HG03025 (cell line): Measurements from ENCODE around the gene ROPN1.
"Not testable (repeated sequence)": the region's sequence is repeated elsewhere in the genome, so short reads cannot be mapped to it uniquely, and the experiment has no call there.

ENCODE experiments used
- ATAC-seq: cut with Tn5 transposase; IDR thresholded peaks from one replicate; pipeline ENCODE4 v1.9.1; 2021; ENCODE audit warnings: mild to moderate bottlenecking, moderate library complexity; ENCODE audit not compliant: unreplicated experiment, low FRiP score

Gene ROPN1

DNA sequence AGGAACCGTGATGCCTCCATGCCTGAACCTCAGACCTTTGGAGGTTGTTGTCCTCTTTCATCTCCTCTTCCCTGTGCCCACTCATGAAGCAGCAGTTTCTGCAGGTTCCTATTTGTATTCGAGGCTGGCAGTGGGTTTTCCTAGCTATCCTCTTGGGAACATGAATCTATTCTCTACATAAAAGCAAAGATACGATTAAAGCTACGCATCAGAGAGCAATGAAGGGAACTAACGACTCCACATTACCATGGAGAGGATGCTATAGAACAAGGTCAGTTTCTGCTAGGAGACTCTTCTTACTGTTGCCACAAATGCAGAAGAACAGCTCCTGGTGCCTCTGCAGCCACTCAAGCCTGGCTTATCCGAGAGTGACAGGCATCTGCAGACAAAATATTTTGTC, 9.4 kb upstream of the ROPN1 start:
- not testable (repeated sequence) for ATAC-seq

DNA sequence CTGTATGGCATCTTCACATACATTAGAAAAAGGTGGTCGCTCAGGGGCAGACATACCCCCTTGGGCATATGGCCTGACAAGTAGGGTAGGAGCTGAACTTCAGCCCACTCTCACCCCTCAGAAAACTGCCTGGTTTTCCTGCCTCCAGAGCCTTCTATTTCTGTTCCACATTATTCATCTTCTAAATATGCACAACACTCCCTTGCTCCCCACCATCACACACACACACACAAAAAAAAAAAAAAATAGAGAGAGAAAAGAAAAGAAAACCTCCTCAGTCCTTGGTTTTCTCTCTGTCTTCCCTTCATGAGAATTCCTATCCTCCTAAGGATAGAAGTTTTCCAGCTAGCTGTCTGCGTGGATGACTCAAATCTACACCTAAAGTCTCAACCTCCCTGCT, 5.6 kb upstream of the ROPN1 start:
- ATAC-seq, result no peak

DNA sequence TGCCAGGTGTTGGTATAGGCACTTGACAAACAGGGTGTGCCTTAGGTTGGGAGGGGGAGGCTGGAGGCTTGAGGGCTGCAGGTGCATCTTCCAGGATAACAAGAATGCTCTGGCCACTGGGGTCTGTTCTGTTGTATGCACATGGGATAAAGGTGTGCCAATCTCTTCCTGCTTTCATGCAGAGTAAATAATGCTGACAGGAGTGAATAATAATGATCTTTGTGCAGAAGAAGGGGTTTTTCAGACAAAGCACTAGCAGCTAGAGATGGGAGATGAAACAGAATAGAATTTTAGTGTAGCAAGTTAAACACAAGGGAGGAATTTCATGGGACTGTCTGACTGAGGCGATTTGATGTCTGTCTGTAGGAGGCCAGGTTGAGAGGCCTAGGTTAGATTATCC, 1.9 kb upstream of the ROPN1 start:
- ATAC-seq, result no peak

DNA sequence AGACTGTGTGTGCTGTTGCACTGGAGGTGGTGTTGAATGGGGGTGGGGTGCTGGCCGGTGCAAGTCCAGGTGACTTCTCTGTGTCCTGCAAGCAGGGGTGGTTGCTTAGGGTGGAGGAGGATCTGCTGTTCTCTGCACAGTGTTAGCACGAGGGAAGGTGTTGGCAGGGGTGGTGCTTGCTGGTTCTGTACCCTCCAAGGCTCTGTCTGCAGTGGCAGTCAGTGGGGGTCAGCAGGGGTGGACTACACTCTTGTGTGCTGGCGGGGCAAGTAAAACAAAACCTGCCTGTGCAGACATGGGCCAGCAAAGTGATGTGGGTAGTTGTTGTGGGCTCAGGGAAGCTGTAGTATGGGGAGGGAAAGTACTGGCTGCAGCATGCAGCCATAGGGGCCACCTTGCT, 5.5 kb downstream of the ROPN1 start:
- ATAC-seq, result no peak

DNA sequence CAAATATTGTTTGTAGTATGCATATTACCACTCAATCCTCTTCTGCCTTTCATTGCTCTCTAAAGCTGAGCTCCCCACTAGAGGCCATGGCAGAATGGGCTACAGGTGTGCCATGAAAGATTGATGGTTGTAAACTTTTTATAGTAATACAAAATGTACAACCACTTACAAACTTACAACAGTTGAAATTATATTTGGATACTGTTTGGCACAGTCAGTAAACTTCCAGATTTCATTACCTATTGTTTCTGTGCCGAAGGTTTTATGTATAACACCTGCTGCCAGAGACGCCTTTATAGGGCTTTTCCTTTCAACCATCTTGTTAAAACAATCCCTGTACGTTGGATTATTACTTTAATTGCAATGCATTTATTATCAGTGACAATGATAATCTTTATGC, 7.0 kb downstream of the ROPN1 start:
- ATAC-seq, result no peak

DNA sequence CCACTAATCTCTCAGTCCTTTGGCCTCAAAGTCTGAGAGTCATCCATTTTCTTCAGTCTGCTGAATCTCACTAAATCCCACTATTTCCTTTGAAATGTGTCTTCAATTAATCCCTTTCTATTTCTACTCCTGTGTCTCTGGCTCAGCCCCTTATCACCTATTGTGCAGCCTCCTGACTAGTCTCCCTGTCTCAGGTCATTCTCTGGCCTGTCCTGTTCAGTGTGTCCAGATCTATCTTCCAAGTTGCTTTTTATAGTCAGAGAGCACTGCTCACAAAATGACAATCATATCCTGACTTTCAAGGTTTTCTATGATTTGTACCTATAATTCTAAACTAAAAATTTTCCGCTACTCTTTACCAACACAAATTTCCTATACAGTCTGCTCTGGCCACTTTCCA, 7.6 kb downstream of the ROPN1 start:
- ATAC-seq, result no peak

DNA sequence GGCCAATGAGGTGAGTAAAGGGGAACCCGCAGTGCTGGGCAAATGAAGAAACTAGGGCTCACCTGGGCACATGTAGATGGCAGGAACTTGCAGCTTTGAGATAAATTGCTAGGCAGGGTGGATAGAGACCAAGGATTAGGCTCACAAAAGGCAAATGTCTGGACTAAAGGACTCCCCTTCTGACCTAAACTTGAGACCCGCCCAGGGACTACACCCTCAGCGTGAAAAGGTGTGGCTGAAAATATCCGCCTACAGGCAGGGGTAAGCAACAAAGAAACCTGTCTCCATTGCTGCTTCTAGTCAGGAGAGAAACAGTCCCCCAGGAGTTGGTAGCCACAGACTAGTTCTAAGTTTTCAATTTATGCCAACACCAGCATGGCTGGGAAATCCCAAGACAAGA, 10.6 kb downstream of the ROPN1 start:
- not testable (repeated sequence) for ATAC-seq

DNA sequence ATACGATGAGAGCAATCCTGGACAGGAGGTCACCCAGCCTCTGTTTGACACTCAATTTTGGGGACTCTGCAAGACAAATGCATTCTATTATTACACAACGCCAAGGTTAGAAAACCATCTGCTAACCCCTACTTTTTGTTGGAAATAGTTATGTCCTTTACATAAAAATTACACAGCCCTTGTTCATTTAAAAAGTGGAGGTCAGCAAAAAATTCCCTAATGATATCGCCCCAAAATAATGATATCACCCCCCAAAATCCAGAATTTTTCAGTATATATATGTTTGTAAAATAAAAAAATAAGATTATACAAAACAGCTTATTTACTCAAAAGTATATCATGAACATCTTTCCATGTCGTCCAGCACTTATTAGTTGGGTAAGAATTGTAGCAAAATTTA, 11.4 kb downstream of the ROPN1 start:
- no peak for ATAC-seq

DNA sequence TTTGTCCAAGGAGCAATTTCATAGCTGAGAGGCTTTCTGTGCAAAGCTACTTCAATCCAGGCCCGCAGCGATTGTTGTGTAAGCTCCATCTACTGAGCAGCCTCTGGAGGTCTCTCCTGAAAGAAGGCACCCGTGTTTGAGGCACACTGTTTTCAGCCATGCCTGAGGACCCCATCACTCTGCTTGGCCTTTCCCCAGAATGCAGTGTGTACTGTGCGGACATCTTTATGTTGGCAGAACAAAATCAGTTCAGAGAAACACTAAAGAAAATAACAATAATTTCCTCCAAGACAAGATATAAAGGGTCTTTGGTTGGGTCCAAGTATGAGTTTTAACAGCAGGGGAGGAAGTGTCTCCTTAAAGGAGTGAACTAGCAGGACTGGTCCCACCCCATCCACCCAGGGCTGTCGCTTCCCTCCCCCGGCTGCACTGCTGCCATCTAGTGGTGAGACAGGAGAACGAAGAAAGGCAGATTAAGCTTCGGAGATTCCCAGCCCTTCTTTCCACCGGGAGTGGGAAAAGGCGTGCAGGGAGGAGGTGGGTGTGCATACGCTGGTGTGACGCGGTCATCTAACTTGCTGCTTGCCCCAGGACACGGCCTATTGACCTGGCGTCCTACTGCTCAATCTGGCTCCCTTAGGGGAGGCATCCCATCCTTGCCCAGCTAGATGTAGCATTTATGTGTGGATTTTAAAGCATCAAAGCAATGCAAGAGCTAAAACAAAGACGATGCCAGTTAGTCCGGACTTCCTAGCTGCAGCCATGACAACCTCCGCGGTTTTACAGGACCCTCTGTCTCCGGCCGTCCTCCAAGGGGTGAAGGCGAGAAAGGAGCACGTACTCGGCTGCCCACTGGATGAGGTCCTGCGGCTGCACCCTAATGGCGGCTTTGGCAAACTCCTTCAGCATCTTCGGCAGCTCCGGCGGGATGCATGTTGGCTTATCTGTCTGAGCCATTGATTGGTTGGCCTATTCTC, 12.1 kb downstream of the ROPN1 start:
- ATAC-seq, result not testable (repeated sequence)

DNA sequence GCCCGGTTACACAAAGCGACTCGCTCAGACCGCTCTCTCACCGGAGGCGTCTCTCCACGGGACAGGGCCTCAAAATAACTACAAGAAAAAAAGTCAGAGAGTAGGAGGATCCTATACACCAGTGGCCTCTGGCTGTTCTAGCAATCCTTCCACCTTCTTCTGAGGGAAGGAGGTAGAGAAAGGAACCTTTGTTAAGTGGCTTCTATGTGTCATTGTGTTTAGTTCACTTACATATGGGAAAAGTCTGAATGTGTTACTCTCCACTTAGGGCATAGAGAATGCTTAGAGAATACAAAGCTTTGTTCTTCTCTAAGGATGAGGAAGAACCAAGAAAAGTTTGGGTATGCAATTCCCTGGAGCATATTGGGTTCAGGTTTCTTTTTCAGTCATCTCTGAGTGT, 15.0 kb downstream of the ROPN1 start:
- ATAC-seq, result not testable (repeated sequence)

DNA sequence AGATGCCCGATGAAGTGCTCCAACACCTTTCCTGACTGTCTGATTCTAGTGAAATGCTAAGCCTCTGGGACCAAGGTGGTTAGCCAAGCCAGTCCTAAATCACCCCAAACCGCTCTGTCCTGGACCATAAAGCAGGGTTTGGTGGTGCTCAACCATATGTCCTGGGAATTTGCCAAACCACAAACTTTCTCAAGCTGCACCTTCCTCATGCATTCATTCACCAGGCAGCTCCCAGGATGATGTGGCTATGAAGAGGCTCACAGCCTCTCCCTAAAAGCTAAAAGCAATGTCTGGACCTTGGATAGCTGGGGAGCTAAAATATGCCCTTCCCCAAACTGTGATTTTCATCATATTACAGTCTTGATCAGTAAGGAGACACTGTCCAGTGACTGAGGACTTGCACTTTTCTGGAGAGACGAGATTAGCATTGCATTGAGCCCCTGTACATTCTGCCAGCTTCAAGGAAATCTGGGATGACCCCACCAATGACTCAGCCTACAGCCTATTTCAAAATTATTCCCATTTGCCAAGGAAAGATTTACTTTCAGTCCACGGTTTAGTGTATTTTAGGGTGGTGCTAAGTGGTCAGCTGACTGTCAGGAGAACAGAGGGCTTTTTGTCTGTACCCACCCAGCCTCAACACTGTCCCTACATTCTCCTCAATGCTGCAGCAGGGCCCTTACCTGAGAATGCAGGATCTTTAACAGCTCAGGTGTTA, 15.6 kb downstream of the ROPN1 start:
- ATAC-seq, result not testable (repeated sequence)

DNA sequence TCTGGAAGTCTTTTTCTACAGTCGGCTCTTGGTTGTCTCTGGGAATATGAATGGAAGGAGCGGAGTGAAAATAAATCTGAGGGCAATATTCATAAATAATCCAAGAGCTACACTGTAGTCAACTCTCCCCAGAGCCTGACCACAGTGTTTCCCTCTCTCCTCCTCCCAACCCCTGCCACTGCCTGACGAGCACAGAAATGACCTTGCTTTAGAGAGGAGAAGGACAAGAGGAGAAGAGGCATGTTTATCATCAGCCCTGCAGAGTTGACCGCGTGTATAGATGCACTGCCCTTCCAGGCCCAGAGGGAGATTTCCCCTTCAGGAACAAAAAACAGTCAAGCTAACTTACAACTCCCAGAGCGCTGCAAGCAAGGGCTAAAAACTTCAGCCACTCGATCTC, 16.9 kb downstream of the ROPN1 start:
- ATAC-seq, result not testable (repeated sequence)

DNA sequence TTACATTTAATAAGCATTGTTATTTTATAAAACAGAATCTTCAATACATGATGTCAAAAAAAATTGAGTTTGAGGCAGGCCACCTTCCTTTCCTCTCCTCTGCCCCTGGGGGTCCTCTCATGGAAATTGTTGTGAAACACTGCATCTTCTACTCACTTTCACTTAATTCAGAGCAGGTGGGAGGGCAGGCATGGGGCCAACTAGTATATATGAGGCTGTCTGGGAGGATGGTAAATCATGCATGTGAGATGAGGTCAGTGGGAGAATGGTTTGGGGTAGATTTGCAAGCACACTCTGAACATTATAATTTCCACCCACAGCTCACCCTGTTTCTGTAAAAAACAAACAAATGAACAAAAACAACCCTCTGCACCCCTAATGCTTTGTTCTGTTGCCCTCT, 20.5 kb downstream of the ROPN1 start:
- no peak for ATAC-seq

DNA sequence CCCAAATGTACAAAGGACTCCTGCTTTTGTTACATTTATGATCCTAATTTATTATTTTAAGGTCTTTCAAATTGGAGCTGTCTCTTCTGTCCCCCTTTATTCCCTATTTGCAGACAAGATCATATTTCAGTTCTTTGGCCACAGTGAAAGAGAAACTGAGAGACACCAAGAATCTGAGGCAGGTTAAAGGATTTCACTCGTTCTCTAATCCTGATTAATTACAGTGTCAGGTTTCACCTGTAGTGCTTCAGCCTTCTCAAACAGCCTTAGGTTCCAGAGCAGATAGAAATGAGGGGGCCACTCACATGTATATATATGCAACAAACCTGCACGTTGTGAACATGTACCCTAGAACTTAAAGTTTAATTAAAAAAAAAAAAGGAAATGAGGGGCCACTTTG, 24.7 kb downstream of the ROPN1 start:
- ATAC-seq, result not testable (repeated sequence)

DNA sequence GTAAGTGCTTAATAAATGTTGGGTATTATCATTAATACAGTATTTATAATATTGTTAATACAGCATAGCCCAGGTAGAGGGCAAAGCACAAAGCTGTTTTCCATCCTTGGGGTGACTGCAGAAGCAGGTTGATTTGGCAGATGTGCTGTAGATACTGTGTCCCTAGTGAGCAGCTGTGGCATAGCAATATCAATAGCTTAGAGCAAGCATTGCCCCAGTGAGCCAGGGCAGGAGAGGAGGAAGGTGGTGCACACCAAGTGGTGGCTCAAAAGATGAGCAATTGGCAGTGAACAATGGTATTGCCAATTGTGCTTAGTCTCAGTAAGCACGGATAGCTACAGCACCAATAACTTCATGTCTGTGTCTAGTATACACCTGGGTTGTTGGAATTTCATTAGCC, 25.1 kb downstream of the ROPN1 start:
- not testable (repeated sequence) for ATAC-seq

DNA sequence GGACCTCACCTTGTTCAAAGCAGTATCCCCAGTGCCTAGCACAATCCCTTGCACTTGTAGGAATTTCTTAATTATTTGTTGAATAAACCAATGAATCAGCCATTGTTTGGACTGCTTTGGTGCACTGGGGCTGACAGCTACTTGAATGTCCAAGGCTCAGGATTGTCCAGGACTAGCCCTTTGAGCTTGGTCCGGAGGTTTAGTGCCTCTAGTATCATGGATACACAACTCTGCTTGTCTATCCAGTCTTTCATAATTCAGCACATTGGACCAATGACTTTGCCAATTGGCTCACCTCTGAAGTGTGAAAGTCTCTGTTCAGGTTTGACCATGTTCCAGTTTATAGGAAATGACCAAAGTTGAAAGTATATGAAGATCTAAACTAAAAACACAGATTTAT, 27.1 kb downstream of the ROPN1 start:
- not testable (repeated sequence) for ATAC-seq

DNA sequence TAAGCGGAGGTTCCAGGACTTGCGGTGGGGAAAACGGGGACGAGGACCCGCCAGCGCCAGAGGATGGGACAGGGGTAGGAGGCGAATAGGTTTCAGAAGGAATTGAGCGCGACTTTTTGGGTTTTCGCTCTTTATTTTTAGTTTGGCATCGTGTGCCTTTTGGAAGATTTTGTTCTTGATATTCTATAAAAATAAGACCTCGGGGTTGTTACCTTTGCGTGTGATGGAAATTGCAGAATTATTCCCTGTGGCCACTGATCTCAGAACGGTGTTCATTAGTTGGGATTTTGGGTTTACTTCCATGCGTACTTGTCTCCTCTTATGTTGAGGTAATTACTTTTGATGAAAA, 30.4 kb downstream of the ROPN1 start:
- no peak for ATAC-seq

DNA sequence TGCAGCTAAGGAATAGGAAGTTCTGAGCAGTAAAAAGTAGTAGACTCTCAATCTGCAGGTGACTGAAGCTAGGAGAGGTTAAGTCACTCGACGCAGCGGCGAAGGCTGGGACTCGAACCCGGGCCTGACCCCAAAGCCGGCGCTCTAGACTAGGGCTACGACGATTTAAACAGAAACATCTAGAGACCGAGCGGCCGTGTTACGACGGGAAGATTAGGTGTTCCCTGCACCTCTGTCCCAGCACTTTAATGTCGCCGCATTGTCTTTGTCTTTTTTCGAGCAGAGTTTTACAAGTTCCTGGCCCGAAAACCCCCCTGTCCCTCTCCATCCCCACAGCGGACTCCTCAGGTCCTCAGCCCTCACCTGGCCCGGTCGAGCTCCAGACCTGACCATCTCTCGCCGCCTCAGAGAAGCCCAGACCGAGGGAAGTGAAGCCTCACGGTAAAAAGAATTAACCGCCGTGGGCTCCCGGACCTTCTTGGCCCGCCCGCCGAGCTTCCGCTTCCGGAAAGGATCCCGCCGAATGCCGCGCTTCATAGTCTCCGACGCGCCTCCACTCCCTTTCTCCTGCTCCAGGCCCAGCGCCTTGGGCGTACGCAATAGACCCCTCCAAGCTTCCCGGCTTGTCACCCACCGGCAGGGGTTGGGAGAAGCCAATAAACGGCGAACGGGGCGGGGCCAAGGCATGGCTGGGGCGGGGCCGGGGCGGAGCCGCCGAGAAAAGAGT, 31.0 kb downstream of the ROPN1 start, which contains the start of gene CCDC14:
Gene CCDC14, minus strand, starts transcription at position 449 of the 727 bp plus-strand sequence. Its CDS starts 56 bp downstream, at position 393.
- ATAC-seq, result peak; percentile 89

DNA sequence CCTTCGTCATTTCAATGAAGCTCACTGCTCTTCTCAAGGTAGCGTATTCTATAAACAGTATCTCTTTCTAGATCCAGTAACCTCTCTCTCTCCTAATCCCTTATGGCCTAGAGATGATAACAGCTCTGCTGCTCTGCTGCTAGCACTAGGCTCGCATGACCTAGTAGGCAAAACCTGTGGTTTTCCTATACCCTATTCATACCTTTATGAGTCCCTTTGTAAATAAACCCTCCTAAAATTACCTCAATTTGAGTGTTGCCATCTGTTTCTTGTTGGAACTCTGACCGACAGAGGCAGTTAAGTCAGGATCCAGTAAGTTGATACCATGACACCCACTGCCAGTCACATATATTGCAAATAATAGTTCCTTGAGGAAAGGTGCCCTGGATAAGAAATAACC, 38.2 kb downstream of the ROPN1 start:
- peak; percentile 49 for ATAC-seq

DNA sequence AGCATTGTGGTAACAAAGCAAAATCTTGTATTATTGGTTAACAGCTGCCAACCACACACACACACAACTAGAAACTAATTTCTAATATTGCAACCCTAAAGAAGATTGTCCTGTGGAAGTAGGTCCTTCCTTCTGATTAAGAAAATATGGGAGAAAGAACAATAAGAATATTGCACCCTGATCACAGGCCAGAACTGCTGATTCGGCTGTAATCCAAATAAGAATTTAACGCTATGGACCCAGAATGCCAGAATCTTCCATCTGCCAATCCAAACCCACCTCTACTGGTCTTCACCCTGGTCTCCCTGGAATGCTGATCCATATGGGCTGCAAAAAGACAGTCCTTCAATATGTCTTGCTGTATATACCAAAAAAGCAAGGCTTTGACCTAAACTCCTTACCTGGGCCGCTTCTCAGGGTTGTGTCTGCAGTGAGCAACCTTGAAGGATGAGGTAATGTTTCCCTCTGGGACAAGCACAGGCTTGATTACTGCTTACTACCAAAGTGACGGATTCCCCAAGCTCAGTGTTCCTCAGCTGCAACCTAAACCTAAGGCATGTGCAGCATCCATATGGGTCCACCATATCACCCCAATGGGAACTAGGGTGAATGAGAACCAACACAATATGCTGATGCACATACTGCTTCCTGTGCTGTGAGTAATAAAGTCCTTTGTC, 38.9 kb downstream of the ROPN1 start:
- ATAC-seq, result no peak
